ENCODE measurements around the gene IMMP2L. TPM values are rescaled to one million over a fixed set of nuclear protein-coding genes. Genes with fewer than 3 reads are reported as not detected.

IMMP2L gene
- polyA plus RNA-seq, 1 of the 3 experiments (the other 2 are of a cell fraction): 10.7 TPM

DNA sequence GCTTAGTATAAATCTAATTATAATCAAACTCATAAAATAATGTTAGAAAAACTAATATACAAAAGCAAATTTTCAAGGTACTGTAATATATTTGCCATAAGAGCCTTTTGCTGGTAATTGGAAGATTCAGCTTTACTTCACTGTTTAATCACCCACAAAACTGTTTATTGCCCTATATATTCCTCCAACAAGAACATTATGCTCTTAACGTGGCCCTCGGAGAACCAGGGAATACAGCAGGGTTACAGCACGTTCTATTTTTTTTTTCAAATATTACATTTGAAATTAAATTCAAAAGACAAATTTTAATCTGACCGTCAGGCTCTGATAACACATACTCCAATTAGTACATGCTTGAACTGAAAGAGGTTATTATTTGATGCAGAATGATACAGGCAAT is 807.6 kb downstream of the IMMP2L start (continued):
- no peak for TF ChIP-seq TAF1 (IDR thresholded peaks at IDR 0.05; ENCODE audit: borderline replicate concordance, low read depth, low read length)
- no peak for TF ChIP-seq ELF1 (IDR thresholded peaks at IDR 0.05)
- TF ChIP-seq, protein P1, sequence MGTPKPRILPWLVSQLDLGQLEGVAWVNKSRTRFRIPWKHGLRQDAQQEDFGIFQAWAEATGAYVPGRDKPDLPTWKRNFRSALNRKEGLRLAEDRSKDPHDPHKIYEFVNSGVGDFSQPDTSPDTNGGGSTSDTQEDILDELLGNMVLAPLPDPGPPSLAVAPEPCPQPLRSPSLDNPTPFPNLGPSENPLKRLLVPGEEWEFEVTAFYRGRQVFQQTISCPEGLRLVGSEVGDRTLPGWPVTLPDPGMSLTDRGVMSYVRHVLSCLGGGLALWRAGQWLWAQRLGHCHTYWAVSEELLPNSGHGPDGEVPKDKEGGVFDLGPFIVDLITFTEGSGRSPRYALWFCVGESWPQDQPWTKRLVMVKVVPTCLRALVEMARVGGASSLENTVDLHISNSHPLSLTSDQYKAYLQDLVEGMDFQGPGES (IDR thresholded peaks at IDR 0.05; ENCODE audit: low read depth, low read length): no peak
- TF ChIP-seq EP300 (IDR thresholded peaks at IDR 0.05; ENCODE audit: borderline replicate concordance in 1 of 2, low read depth in 1 of 2, low read length in 1 of 2): no peak

DNA sequence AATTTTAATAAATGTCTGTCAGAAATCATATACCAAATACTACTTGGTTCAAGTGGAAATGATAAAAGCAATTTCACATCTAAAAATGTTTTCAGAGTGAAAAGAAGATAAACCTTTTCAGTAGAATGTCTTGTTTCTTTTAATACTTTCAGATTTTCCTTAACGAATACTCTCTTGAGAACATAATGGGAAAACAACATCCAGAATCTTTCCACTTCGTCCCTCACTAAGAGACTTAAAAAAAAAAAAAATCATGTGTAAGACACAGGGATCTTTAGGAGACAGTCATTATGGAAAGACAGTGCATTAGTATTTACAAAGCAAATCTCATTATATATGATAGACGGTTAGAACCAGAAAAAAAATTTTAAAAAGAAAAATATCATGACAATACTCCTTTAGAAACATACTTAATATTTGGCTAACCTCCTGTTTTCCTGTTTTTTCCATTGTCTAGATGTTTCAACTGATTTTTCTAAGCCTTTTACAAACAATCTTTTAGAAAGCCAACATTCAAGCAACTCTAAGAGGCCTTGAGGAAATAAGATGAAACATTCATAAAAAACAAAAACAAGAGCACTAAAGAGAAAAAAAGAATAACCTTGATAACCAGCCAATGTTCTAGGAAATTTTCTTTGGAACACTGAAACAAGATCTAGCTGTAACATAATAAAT is 811.2 kb downstream of the IMMP2L start:
- POLR2A ChIA-PET: no interaction called here
- no peak overlapping the region for H3K9ac ChIP-seq
- H3F3A ChIP-seq (replicated peaks; ENCODE audit: insufficient read depth): no peaks in the 10 kb centered on the region

More for the DNA sequence above, 811.2 kb downstream of the IMMP2L start:
- H3K27me3 ChIP-seq (ENCODE audit: insufficient read depth): no peaks in the 10 kb centered on the region
- no peak overlapping the region for H3K27ac ChIP-seq (ENCODE audit: low read depth in 2 of 2, low read length in 1 of 2)
- DNase-seq: no peak
- H3K4me2 ChIP-seq: no peak overlapping the region
- H3K4me3 ChIP-seq (ENCODE audit: low read depth in 2 of 2, low read length in 1 of 2): no peak overlapping the region
- TF ChIP-seq, protein P2, sequence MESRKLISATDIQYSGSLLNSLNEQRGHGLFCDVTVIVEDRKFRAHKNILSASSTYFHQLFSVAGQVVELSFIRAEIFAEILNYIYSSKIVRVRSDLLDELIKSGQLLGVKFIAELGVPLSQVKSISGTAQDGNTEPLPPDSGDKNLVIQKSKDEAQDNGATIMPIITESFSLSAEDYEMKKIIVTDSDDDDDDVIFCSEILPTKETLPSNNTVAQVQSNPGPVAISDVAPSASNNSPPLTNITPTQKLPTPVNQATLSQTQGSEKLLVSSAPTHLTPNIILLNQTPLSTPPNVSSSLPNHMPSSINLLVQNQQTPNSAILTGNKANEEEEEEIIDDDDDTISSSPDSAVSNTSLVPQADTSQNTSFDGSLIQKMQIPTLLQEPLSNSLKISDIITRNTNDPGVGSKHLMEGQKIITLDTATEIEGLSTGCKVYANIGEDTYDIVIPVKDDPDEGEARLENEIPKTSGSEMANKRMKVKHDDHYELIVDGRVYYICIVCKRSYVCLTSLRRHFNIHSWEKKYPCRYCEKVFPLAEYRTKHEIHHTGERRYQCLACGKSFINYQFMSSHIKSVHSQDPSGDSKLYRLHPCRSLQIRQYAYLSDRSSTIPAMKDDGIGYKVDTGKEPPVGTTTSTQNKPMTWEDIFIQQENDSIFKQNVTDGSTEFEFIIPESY (IDR thresholded peaks at IDR 0.05; ENCODE audit: borderline replicate concordance, low read depth): no peak
- TF ChIP-seq CHD2 (IDR thresholded peaks at IDR 0.05; ENCODE audit: low read length, partially characterized antibody) (no peak), FOXM1 (IDR thresholded peaks at IDR 0.05; ENCODE audit: low read depth) (no peak), RCOR1 (IDR thresholded peaks at IDR 0.05; ENCODE audit: low read length) (no peak), MXI1 (IDR thresholded peaks at IDR 0.05; ENCODE audit: low read depth, low read length) (no peak), RXRA (IDR thresholded peaks at IDR 0.05; ENCODE audit: borderline replicate concordance, low read depth) (no peak), USF2 (IDR thresholded peaks at IDR 0.05; ENCODE audit: borderline replicate concordance, low read depth, low read length) (no peak), TEAD4 (IDR thresholded peaks at IDR 0.05; ENCODE audit: borderline replicate concordance, insufficient read depth) (no peak), GATA2 (CRISPR knock-in tag; IDR thresholded peaks at IDR 0.05) (no peak), NFIC (IDR thresholded peaks at IDR 0.05; ENCODE audit: borderline replicate concordance) (no peak), TAF1 (IDR thresholded peaks at IDR 0.05; ENCODE audit: borderline replicate concordance, low read depth, low read length) (no peak), RAD21 (IDR thresholded peaks at IDR 0.05; ENCODE audit: low read length) (no peak)
- TF ChIP-seq, protein P3, sequence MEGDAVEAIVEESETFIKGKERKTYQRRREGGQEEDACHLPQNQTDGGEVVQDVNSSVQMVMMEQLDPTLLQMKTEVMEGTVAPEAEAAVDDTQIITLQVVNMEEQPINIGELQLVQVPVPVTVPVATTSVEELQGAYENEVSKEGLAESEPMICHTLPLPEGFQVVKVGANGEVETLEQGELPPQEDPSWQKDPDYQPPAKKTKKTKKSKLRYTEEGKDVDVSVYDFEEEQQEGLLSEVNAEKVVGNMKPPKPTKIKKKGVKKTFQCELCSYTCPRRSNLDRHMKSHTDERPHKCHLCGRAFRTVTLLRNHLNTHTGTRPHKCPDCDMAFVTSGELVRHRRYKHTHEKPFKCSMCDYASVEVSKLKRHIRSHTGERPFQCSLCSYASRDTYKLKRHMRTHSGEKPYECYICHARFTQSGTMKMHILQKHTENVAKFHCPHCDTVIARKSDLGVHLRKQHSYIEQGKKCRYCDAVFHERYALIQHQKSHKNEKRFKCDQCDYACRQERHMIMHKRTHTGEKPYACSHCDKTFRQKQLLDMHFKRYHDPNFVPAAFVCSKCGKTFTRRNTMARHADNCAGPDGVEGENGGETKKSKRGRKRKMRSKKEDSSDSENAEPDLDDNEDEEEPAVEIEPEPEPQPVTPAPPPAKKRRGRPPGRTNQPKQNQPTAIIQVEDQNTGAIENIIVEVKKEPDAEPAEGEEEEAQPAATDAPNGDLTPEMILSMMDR (IDR thresholded peaks at IDR 0.05): no peak
- no peaks in the 10 kb centered on the region for H4K20me1 ChIP-seq (ENCODE audit: insufficient read depth)
- H3K79me2 ChIP-seq (ENCODE audit: insufficient read depth): no peaks in the 10 kb centered on the region
- no peaks in the 10 kb centered on the region for H3K4me1 ChIP-seq (ENCODE audit: control insufficient read depth in 1 of 2, insufficient read depth in 2 of 2, low read depth in 1 of 2, low read length in 1 of 2)
- no peak overlapping the region for H2AFZ ChIP-seq (ENCODE audit: low read depth)
- no peaks in the 10 kb centered on the region for H3K36me3 ChIP-seq (replicated peaks in 1 of 2; ENCODE audit: control insufficient read depth in 1 of 2, insufficient read depth in 2 of 2, low read length in 1 of 2)
- H3K9me3 ChIP-seq: no peaks in the 10 kb centered on the region
- no peaks in the 10 kb centered on the region for H3K9me2 ChIP-seq
- CTCF ChIA-PET: no interaction called here
- WGBS (ENCODE audit: low lambda C conversion rate): 52% methylated on average over 3 of the region's 3 CpGs

Measured in SK-N-SH (cell line).